GM04503 (cell line): ENCODE data around the gene TTBK2.
"Not testable (repeated sequence)": the region's sequence is repeated elsewhere in the genome, so short reads cannot be mapped to it uniquely, and the experiment has no call there.

ENCODE experiments used
- DNase-seq: peaks from one replicate; pipeline ENCODE4 v3.0.0-alpha.2; 2012; ENCODE audit warnings: low read depth

Gene TTBK2

DNA sequence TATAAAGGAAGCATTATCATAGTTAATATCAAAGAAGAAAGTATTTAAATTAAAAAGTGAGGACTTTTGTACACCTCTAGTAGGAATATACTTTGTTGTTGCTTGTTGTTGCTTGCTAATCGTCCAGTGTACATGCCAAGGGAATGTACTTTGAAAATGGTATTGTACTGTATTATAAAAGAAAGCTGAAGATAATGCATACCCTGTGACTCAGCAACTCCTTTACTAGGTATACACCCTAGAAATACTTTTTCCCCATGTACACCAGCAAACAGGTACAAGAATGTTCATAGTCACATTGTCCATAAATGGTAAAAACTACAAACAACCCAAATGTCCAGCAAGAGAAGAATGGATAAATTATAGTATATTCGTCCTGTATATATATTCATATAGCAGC, 12.0 kb downstream of the TTBK2 start:
- no peak for DNase-seq

- DNase-seq, result no peak
These were observed 16.9 kb downstream of the TTBK2 start for GRCh38 chr15:42903388-42904324.

DNA sequence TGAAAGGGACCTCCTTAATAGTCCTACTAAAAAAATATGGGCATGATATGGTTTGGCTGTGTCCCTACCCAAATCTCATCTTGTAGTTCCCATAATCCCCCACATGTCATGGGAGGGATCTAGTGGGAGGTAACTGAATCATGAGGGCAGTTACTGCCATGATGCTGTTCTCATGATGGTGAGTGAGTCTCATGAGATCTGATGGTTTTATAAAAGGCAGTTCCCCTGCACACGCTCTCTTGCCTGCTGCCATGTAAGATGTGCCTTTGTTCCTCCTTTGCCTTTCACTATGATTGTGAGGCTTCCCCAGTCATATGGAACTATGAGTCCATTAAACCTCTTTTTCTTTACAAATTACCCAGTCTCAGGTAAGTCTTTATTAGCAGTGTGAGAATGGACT, 26.7 kb downstream of the TTBK2 start:
- DNase-seq, result not testable (repeated sequence)

GRCh38 chr15:42891569-42891968, 29.0 kb downstream of the TTBK2 start:
- no peak for DNase-seq

- DNase-seq, result peak; percentile 69
These were observed 30.2 kb downstream of the TTBK2 start for GRCh38 chr15:42890161-42890913.

GRCh38 chr15:42887384-42887783, 33.2 kb downstream of the TTBK2 start:
- DNase-seq, result not testable (repeated sequence)

- no peak for DNase-seq
These were observed 40.5 kb downstream of the TTBK2 start for GRCh38 chr15:42880121-42880520.

DNA sequence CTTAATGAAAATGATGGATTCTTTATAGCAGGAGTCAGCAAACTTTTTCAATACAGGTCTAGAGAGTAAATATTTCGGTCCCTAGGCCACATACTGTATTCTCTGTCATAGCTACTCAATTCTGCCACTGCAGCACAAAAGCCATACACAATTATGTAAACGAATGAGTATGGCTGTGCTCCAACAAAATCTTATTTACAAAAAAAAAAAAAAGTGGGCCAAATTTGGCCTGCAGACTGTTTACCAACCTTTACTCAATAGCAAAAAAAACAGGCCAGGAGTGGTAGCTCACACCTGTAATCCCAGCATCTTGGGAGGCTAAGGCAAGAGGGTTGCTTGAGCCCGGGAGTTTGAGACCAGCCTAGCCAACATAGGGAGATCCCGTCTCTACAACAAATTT, 41.1 kb downstream of the TTBK2 start:
- no peak for DNase-seq

- no peak for DNase-seq
These were observed 44.4 kb downstream of the TTBK2 start for GRCh38 chr15:42876224-42876623.

GRCh38 chr15:42868683-42869082, 51.9 kb downstream of the TTBK2 start:
- DNase-seq, result no peak

DNA sequence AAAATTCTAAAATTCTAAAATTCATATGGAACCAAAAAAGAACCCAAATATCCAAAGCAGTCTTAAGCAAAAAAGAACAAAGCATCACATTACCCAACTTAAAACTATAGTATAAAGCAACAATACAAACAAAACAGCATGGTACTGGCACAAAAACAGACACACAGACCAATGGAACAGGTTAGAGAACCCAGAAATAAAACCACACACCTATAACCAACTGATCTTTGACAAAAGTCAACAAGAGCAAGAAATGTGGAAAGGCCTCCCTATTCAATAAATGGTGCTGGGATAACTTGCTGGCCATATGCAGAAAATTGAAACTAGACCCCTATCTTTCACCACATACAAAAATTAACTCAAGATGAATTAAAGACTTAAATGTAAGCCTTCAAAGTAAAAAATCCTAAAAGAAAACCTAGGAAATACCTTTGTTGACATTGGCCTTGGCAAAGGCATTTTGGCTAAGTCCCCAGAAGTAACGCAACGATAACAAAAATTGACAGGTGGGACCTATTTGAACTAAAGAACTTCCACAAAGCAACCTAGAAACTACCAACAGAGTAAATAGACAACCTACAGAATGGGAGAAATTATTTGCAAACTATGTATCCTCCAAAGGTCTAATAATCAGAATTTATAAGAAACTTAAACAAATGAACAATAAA, 56.9 kb downstream of the TTBK2 start:
- no peak for DNase-seq

DNA sequence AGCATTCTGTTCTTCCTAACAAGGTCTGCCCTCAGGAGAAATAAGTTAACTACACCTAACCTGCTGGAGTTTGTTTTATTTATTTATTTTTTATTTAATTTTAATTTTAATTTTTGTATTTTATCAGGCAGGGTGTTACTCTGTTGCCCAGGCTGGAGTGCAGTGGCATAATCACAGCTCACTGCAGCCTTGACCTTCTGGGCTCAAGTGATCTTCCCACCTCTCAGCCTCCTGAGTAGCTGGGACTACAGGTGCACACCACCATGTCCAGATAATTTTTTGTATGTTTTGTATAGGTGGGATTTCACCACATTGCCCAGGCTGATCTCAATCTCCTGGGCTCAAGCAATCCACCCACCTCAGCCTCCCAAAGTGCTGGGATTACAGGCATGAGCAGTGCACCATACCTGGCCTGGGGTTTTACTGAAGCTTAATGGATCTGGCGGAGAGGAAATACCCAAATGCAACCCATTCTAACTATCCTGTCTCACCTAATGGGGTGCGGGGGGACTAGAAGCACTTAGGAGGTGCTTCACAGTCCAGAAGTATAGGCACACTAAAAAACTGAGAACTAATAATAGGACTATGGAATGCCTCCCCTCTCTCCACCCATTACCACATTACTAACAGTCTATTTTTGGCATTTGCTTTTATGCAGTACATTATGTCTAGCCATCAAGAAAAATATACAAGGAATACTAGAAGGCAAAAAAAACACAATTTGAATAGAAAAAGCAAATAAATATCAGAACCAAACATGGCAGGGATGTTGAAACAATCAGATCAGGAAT, 61.4 kb downstream of the TTBK2 start:
- no peak for DNase-seq

- DNase-seq, result no peak
These were observed 62.0 kb downstream of the TTBK2 start for GRCh38 chr15:42858540-42858939.

DNA sequence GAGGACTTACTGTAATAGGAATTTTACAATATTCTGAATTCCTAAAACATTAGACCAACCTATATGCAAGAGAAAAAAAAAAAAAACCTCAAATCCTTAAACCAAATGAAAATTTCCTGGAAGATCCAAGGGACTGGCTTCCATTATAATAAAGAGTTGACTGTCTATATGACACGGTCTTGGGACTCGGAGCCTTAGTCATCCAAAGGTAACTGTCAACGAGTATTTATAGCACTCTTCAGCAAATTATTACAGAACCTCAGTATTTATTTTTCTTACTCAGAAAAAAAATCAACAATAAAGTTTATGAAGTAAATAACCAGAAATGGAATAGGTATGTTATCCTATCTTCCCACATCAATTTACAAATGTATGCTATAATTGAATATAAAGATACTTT, 66.0 kb downstream of the TTBK2 start:
- no peak for DNase-seq

DNA sequence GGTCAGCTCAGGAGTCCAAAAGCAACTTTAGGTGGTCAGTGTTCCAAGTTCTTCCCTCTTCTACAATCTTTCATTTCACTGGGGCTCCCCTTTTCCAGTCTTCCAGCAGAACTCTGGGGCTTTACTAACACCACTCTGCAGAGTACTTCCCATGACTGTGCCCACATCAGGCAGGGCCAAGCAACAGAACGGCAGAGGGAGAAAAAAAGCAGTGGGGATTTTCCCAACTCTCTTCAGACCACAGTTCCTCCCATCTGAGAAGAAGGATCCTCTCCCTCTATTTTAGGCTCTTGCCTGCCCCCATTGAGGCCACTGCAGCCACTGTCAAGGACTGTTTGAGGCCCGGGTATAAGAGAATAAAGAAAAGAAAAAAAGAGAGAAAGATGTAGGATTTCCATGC, 70.7 kb downstream of the TTBK2 start:
- no peak for DNase-seq

- DNase-seq, result no peak
These were observed 71.7 kb downstream of the TTBK2 start for GRCh38 chr15:42848846-42849245.

DNA sequence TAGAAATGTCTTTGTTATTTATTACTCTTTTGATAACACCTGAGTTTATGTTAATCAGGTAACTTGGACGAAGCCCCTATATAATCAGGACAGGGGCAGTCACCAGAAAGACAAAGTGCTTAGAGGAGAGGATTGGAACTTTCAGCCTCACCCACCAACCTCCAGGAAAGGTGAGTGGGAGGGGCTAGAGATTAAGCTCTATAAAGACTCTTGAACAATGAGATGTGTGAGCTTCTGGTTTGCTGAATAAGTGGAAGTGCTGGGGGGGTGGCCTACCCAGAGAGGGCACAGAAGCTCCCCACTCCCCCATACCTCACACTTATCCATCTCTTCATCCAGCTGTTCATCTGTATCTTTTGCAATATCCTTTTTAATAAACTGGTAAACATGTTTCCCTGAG, 73.9 kb downstream of the TTBK2 start:
- no peak for DNase-seq

GRCh38 chr15:42845581-42845980, 75.0 kb downstream of the TTBK2 start:
- no peak for DNase-seq

- DNase-seq, result no peak
These were observed 76.9 kb downstream of the TTBK2 start for GRCh38 chr15:42843699-42844098.

GRCh38 chr15:42836251-42836650, 84.3 kb downstream of the TTBK2 start:
- no peak for DNase-seq

GRCh38 chr15:42832576-42832975, 88.0 kb downstream of the TTBK2 start:
- DNase-seq, result peak; percentile 21
